Endothelial cell of umbilical vein (primary cell): ENCODE measurements around the gene KCTD14. TPM values are rescaled to one million over a fixed set of nuclear protein-coding genes. Genes with fewer than 3 reads are reported as not detected.

Source experiments
- BruUV-seq: library from RNA; stranded (reverse); fragments of 400-500 nt; replicated peaks from 2 replicates; lab custom pipeline; 2021; lab: Mats Ljungman, UMichigan
- CTCF ChIA-PET: fragments of 300-600, 350-600 bp; sonication (Branson Sonifier 250); formaldehyde crosslinking; loops from one replicate; lab custom pipeline; 2021; ENCODE audit warnings: antibody characterized with exemption, inconsistent platforms; lab: Charles Lee
- POLR2A ChIA-PET: fragments of 300-600, 350-600 bp; sonication (Branson Sonifier 250); formaldehyde crosslinking; loops from one replicate; lab custom pipeline; 2021; ENCODE audit warnings: antibody characterized with exemption, inconsistent platforms; lab: Charles Lee
- DNase-seq: peaks from one replicate; pipeline ENCODE4 v3.0.0-alpha.2; 2011; ENCODE audit warnings: low read depth, low spot score
- FAIRE-seq: peaks from 2 replicates; lab custom pipeline; 2011; peaks lifted over from hg19 to GRCh38; lab: Jason Lieb, UNC
- H2AFZ ChIP-seq: 2 replicates; pipeline ENCODE4 v1.6.0; 2012; ENCODE audit warnings: low read depth, low read length, control low read depth, inconsistent platforms
- H3K27ac ChIP-seq: 2 replicates; pipeline ENCODE4 v1.5.1; 2011; ENCODE audit warnings: low read depth, mild to moderate bottlenecking, control low read depth, low read length, moderate library complexity; ENCODE audit not compliant: insufficient read depth
- H3K27me3 ChIP-seq, 2 experiments: 2 replicates each; pipeline versions ENCODE4 v1.6.0 to v1.6.1; 2011; ENCODE audit warnings: low read length in 2 of 2, mixed read lengths in 1 of 2; ENCODE audit not compliant: control insufficient read depth in 2 of 2, insufficient read depth in 2 of 2
- H3K36me3 ChIP-seq, 2 experiments: 2 replicates in 1 of 2; 3 replicates in 1 of 2; pipeline ENCODE4 v1.5.1; 2011; ENCODE audit warnings: low read length in 2 of 2, mild to moderate bottlenecking in 1 of 2, moderate library complexity in 1 of 2; ENCODE audit not compliant: control insufficient read depth in 2 of 2, insufficient read depth in 2 of 2; ENCODE audit errors: extremely low read depth in 1 of 2
- H3K4me1 ChIP-seq: 3 replicates; pipeline ENCODE4 v1.5.1; 2011; ENCODE audit warnings: mild to moderate bottlenecking, low read length; ENCODE audit not compliant: control insufficient read depth, insufficient read depth; ENCODE audit errors: extremely low read depth
- H3K4me2 ChIP-seq: 2 replicates; pipeline ENCODE4 v1.6.1; 2011; ENCODE audit warnings: low read length, control low read depth, mixed read lengths; ENCODE audit not compliant: insufficient read depth
- H3K4me3 ChIP-seq, 3 experiments: fragments of 200-600 bp in 1 of 3; sonication (generic), shearing (Covaris generic) in 1 of 3; replicated peaks in 1 of 3; 2 replicates each; pipeline ENCODE4 v1.5.1; 2011 to 2016; ENCODE audit warnings: control low read depth in 3 of 3, low read length in 3 of 3, mild to moderate bottlenecking in 2 of 3, inconsistent platforms in 1 of 3, low read depth in 1 of 3, moderate library complexity in 1 of 3; ENCODE audit not compliant: insufficient read depth in 1 of 3
- H3K79me2 ChIP-seq: 2 replicates; pipeline ENCODE4 v1.6.0; 2012; ENCODE audit warnings: low read length, inconsistent platforms; ENCODE audit not compliant: control insufficient read depth, insufficient read depth
- H3K9ac ChIP-seq: replicated peaks from 2 replicates; pipeline ENCODE3; 2011; ENCODE audit warnings: low read length, control low read depth; ENCODE audit not compliant: insufficient read depth; ENCODE audit errors: extremely low read depth
- H3K9me1 ChIP-seq: replicated peaks from 3 replicates; pipeline ENCODE4 v1.6.0; 2011; ENCODE audit warnings: mild to moderate bottlenecking, low read length; ENCODE audit not compliant: control insufficient read depth, insufficient read depth; ENCODE audit errors: extremely low read depth
- H3K9me3 ChIP-seq: replicated peaks from 2 replicates; pipeline ENCODE4 v1.5.1; 2012; ENCODE audit warnings: low read length, inconsistent platforms; ENCODE audit not compliant: control insufficient read depth, insufficient read depth
- H4K20me1 ChIP-seq: replicated peaks from 2 replicates; pipeline ENCODE3; 2011; ENCODE audit warnings: mild to moderate bottlenecking, low read length; ENCODE audit not compliant: control insufficient read depth, insufficient read depth; ENCODE audit errors: extremely low read depth
- EZH2 ChIP-seq: IDR thresholded peaks from 2 replicates; pipeline ENCODE4 v1.6.1; 2012; ENCODE audit warnings: borderline replicate concordance, low read depth, mild to moderate bottlenecking, moderate library complexity, low read length, inconsistent platforms; ENCODE audit not compliant: severe bottlenecking
- FOS ChIP-seq: IDR thresholded peaks from 2 replicates; pipeline ENCODE4 v1.6.1; 2011; ENCODE audit warnings: mild to moderate bottlenecking, low read length, moderate library complexity, borderline replicate concordance; ENCODE audit not compliant: insufficient read depth
- GATA2 ChIP-seq: IDR thresholded peaks from 2 replicates; pipeline ENCODE4 v1.7.0; 2011; ENCODE audit warnings: low read depth, mild to moderate bottlenecking, moderate library complexity, mixed read lengths, low read length; ENCODE audit not compliant: insufficient read length, insufficient read depth
- JUN ChIP-seq: IDR thresholded peaks from 2 replicates; pipeline ENCODE4 v1.6.1; 2011; ENCODE audit warnings: borderline replicate concordance, low read depth; ENCODE audit not compliant: insufficient read length, insufficient read depth
- MYC ChIP-seq: IDR thresholded peaks from one replicate; pipeline ENCODE4 v1.6.1; 2011; ENCODE audit warnings: mild to moderate bottlenecking, low read depth, low read length
- POLR2A ChIP-seq: IDR thresholded peaks from 2 replicates; pipeline ENCODE4 v1.6.1; 2012; ENCODE audit warnings: low read depth, mild to moderate bottlenecking, control low read depth, low read length
- POLR2AphosphoS5 ChIP-seq: IDR thresholded peaks from 2 replicates; pipeline ENCODE4 v1.6.1; 2012; ENCODE audit warnings: low read depth, mild to moderate bottlenecking, control low read depth, low read length, moderate library complexity; ENCODE audit not compliant: insufficient read depth
- dilution Hi-C: fragments of 300-500 bp; cut with MboI; formaldehyde crosslinking; loops from one replicate; pipeline ENCODE4 v1.15.0; 2019; ENCODE audit warnings: low sequenced_read_pairs; ENCODE audit not compliant: extremely low pct_ligation_motif_present
- intact Hi-C: fragments of 100-400 bp; cut with micrococcal nuclease; formaldehyde crosslinking; loops from one replicate; pipeline ENCODE4 v1.10.0; 2022
- polyA plus RNA-seq, 4 experiments: library from polyadenylated mRNA; depleted of rRNA in 3 of 4; stranded (reverse) in 3 of 4; unstranded in 1 of 4; fragments of >200 nt; gene quantifications; 2 replicates each; pipeline versions ENCODE4 v1.2.1 to v1.2.3, GENCODE V29; 2011 to 2012; ENCODE audit warnings: missing spikeins in 1 of 4
- total RNA-seq: library from RNA; stranded (reverse); gene quantifications from 2 replicates; pipeline ENCODE4 v1.2.3, GENCODE V29; 2021
- TF ChIP-seq, protein P1 (sequence below), 2 donors: IDR thresholded peaks; 1 replicate in 1 of 2; 2 replicates in 1 of 2; pipeline ENCODE4 v1.5.1; 2011; ENCODE audit warnings: low read length in 2 of 2, mild to moderate bottlenecking in 2 of 2, moderate library complexity in 2 of 2, control low read depth in 1 of 2, inconsistent platforms in 1 of 2, low read depth in 1 of 2; ENCODE audit not compliant: insufficient read depth in 1 of 2; ENCODE audit errors: extremely low read depth in 1 of 2
- TF ChIP-seq, protein P2 (sequence below): IDR thresholded peaks from 2 replicates; pipeline ENCODE4 v1.6.1; 2011; ENCODE audit not compliant: insufficient read depth, insufficient read length

Gene KCTD14
- total and polyA plus RNA-seq, 2 donors (not counting 3 experiments of a cell fraction or from before 2014, with no cell fraction given), result 0.57 to 1.8 TPM

DNA sequence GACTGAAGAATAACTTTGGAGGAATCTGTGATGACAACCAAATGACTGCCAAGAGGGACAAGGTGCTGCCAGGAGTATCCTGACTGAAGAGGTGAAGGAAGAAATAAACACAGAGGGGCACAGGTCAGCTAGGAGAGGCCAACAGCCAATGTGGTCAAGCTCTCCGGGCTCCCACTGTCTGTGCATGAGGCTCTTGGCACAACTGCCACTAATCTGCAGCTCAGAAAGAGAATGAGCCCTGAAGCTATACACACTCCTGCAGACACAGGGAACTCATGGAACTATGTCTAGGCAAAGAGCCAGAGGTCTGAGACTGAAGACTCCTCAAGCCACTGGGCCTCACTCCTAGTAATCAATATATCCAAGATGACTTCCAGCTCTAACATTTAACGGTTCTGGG lies 47.5 kb upstream of the KCTD14 start:
- Histone ChIP-seq H4K20me1 (no peaks in the 10 kb centered on the region), H3K27me3 (no peaks in the 10 kb centered on the region), H3K4me2 (no peak overlapping the region), H3K9ac (no peak overlapping the region), H3K9me1 (no peaks in the 10 kb centered on the region), H3K27ac (no peak overlapping the region), H3K36me3 (peaks cover 8 to 10% of the 10 kb centered on the region in 2 experiments), H3K4me3 (no peak overlapping the region), H3K9me3 (no peaks in the 10 kb centered on the region), H2AFZ (no peak overlapping the region), H3K79me2 (peaks cover 30% of the 10 kb centered on the region), H3K4me1 (peaks cover 4% of the 10 kb centered on the region)
- ChIA-PET POLR2A (no interaction called here), CTCF (interaction anchor here (2.9 kb wide), 1 partner anchor 8 kb away, joined by 12 read pairs; the partner anchor contains the start of gene NDUFC2)
- DNase-seq (no peak), FAIRE-seq (no peak)
- no TSS peak for BruUV-seq
- dilution Hi-C loops (no loop called here), intact Hi-C loops (no loop called here)
- TF ChIP-seq, protein P1, sequence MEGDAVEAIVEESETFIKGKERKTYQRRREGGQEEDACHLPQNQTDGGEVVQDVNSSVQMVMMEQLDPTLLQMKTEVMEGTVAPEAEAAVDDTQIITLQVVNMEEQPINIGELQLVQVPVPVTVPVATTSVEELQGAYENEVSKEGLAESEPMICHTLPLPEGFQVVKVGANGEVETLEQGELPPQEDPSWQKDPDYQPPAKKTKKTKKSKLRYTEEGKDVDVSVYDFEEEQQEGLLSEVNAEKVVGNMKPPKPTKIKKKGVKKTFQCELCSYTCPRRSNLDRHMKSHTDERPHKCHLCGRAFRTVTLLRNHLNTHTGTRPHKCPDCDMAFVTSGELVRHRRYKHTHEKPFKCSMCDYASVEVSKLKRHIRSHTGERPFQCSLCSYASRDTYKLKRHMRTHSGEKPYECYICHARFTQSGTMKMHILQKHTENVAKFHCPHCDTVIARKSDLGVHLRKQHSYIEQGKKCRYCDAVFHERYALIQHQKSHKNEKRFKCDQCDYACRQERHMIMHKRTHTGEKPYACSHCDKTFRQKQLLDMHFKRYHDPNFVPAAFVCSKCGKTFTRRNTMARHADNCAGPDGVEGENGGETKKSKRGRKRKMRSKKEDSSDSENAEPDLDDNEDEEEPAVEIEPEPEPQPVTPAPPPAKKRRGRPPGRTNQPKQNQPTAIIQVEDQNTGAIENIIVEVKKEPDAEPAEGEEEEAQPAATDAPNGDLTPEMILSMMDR (IDR thresholded peaks at IDR 0.05; ENCODE audit: extremely low read depth in 1 of 2, insufficient read depth in 1 of 2, low read depth in 1 of 2, low read length in 2 of 2), result no peak
- TF ChIP-seq POLR2A (no peak), JUN (no peak), GATA2 (no peak), FOS (no peak), EZH2 (no peak), MYC (no peak), POLR2AphosphoS5 (no peak)
- TF ChIP-seq, protein P2, sequence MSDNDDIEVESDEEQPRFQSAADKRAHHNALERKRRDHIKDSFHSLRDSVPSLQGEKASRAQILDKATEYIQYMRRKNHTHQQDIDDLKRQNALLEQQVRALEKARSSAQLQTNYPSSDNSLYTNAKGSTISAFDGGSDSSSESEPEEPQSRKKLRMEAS, result no peak
